Naive thymus-derived CD4-positive, alpha-beta T cell (primary cell): Measurements from ENCODE around the gene REXO5. TPM values are rescaled to one million over a fixed set of nuclear protein-coding genes. Genes with fewer than 3 reads are reported as not detected.

ENCODE experiments used
- ATAC-seq: fragments of 150-1000 bp; cut with Tn5 transposase; 2 replicates; pipeline ENCODE4 v1.10.0; 2021; ENCODE audit warnings: mild to moderate bottlenecking, moderate library complexity
- CTCF ChIA-PET: fragments of 350-600 bp; sonication (Branson Sonifier 250); formaldehyde crosslinking; loops from one replicate; lab custom pipeline; 2021; ENCODE audit warnings: antibody characterized with exemption; lab: Charles Lee
- POLR2A ChIA-PET: fragments of 350-600 bp; sonication (Branson Sonifier 250); formaldehyde crosslinking; loops from one replicate; lab custom pipeline; 2021; ENCODE audit warnings: antibody characterized with exemption, inconsistent platforms; lab: Charles Lee
- DNase-seq, 9 donors: peaks; one replicate each; pipeline versions ENCODE4 v3.0.0 to v3.0.0-alpha.2; 2020 to 2022; ENCODE audit warnings: mixed read lengths in 1 of 9
- H3K27ac ChIP-seq: one replicate; pipeline ENCODE4 v1.7.0; 2013; ENCODE audit warnings: mild to moderate bottlenecking, low read depth, low read length, moderate library complexity
- H3K27me3 ChIP-seq, 2 donors: one replicate each; pipeline ENCODE4 v1.7.0; 2013; ENCODE audit warnings: low read length in 2 of 2, mild to moderate bottlenecking in 2 of 2, moderate library complexity in 2 of 2; ENCODE audit not compliant: control insufficient read depth in 2 of 2, insufficient read depth in 2 of 2
- H3K36me3 ChIP-seq, 3 experiments: 1 replicate in 2 of 3; 2 replicates in 1 of 3; pipeline ENCODE4 v1.7.0; 2013; ENCODE audit warnings: low read length in 3 of 3, mild to moderate bottlenecking in 3 of 3, moderate library complexity in 1 of 3; ENCODE audit not compliant: insufficient read depth in 3 of 3, control insufficient read depth in 2 of 3
- H3K4me1 ChIP-seq, 2 donors: one replicate each; pipeline ENCODE4 v1.7.0; 2013; ENCODE audit warnings: low read length in 2 of 2, mild to moderate bottlenecking in 2 of 2, moderate library complexity in 1 of 2; ENCODE audit not compliant: control insufficient read depth in 2 of 2, insufficient read depth in 2 of 2
- H3K4me3 ChIP-seq: 2 replicates; pipeline ENCODE4 v1.7.0; 2013; ENCODE audit warnings: mild to moderate bottlenecking, low read length
- H3K9me3 ChIP-seq, 3 experiments: 1 replicate in 2 of 3; 2 replicates in 1 of 3; pipeline ENCODE4 v1.7.0; 2013; ENCODE audit warnings: low read length in 3 of 3; ENCODE audit not compliant: control insufficient read depth in 2 of 3
- H3K27ac Mint-ChIP-seq, 9 donors: one replicate each; pipeline ENCODE4 v1.8.0; 2020 to 2022; ENCODE audit warnings: mixed read lengths in 9 of 9, mild to moderate bottlenecking in 8 of 9, moderate library complexity in 5 of 9, inconsistent platforms in 2 of 9
- H3K27me3 Mint-ChIP-seq, 5 donors: one replicate each; pipeline ENCODE4 v1.8.0; 2021 to 2022; ENCODE audit warnings: mixed read lengths in 5 of 5, mild to moderate bottlenecking in 1 of 5
- H3K36me3 Mint-ChIP-seq, 5 donors: one replicate each; pipeline ENCODE4 v1.8.0; 2020 to 2022; ENCODE audit warnings: mixed read lengths in 5 of 5, mild to moderate bottlenecking in 3 of 5, inconsistent platforms in 1 of 5
- H3K4me1 Mint-ChIP-seq, 7 donors: one replicate each; pipeline ENCODE4 v1.8.0; 2020 to 2022; ENCODE audit warnings: mixed read lengths in 7 of 7, mild to moderate bottlenecking in 3 of 7, inconsistent platforms in 1 of 7
- H3K4me3 Mint-ChIP-seq, 10 donors: one replicate each; pipeline ENCODE4 v1.8.0; 2020 to 2022; ENCODE audit warnings: mild to moderate bottlenecking in 10 of 10, mixed read lengths in 10 of 10, moderate library complexity in 6 of 10, inconsistent platforms in 2 of 10
- H3K9me3 Mint-ChIP-seq, 11 donors: one replicate each; pipeline ENCODE4 v1.8.0; 2020 to 2022; ENCODE audit warnings: mixed read lengths in 11 of 11, mild to moderate bottlenecking in 4 of 11, inconsistent platforms in 1 of 11, moderate library complexity in 1 of 11
- intact Hi-C, 2 donors: fragments of 100-400 bp; cut with micrococcal nuclease; formaldehyde crosslinking; loops; one replicate each; pipeline ENCODE4 v1.15.1; 2023
- polyA plus RNA-seq, 2 donors: library from polyadenylated mRNA; unstranded; fragments of 300-500 nt; fragmentation: Illumina TruSeq; gene quantifications; one replicate each; pipeline ENCODE4 v1.2.3, GENCODE V29; 2021
- total RNA-seq, 6 experiments: library from RNA in 5 of 6; stranded (reverse) in 5 of 6; gene quantifications; 1 replicate in 5 of 6; 2 replicates in 1 of 6; pipeline ENCODE4 v1.2.3 and lab custom pipeline; 2021 to 2026

Gene REXO5
- total and polyA plus RNA-seq, 7 experiments from 2014 or later = 0.35 to 9.5 (median 1.6) TPM; not detected in 2

DNA sequence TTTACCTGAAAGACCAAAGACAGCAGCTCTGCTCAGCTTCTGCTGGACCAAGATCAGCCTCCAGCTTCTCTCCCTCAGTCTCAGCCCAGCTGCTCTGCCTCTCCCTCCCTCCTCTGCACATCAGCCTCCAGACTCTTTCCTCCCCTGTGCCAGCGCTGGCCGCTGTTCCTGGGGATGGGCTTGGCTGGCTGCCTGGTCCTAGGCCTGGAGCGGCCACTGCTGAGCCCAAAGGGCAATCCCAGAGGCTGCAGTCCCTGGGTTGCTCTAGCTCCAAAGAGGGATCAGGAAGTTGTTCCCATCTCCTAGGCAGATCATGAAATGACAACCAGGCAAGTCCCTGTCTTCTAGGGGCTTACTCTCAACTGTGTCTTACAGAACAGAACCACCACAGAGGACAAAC lies 62.6 kb downstream of the REXO5 start:
- Histone ChIP-seq H3K27ac (no peak overlapping the region), H3K4me3 (no peak overlapping the region), H3K4me1 (peaks cover 6 to 10% of the 10 kb centered on the region in 2 donors), H3K9me3 (no peaks in the 10 kb centered on the region), H3K27me3 (no peaks in the 10 kb centered on the region), H3K36me3 (no peaks in the 10 kb centered on the region)
- H3K4me1 Mint-ChIP-seq = peaks cover 20 to 81% (median 32%) of the 10 kb centered on the region in 7 donors
- ATAC-seq (no peak), DNase-seq (no peak)
- H3K27ac Mint-ChIP-seq = no peak overlapping the region
- intact Hi-C loops = no loop called here
- no peak overlapping the region for H3K4me3 Mint-ChIP-seq
- POLR2A ChIA-PET = no interaction called here
- CTCF ChIA-PET = no interaction called here
- no peaks in the 10 kb centered on the region for H3K27me3 Mint-ChIP-seq
- peaks cover 0 to 1% (median 0%) of the 10 kb centered on the region in 11 donors for H3K9me3 Mint-ChIP-seq
- H3K36me3 Mint-ChIP-seq = peaks cover 0 to 36% (median 7%) of the 10 kb centered on the region in 5 donors

DNA sequence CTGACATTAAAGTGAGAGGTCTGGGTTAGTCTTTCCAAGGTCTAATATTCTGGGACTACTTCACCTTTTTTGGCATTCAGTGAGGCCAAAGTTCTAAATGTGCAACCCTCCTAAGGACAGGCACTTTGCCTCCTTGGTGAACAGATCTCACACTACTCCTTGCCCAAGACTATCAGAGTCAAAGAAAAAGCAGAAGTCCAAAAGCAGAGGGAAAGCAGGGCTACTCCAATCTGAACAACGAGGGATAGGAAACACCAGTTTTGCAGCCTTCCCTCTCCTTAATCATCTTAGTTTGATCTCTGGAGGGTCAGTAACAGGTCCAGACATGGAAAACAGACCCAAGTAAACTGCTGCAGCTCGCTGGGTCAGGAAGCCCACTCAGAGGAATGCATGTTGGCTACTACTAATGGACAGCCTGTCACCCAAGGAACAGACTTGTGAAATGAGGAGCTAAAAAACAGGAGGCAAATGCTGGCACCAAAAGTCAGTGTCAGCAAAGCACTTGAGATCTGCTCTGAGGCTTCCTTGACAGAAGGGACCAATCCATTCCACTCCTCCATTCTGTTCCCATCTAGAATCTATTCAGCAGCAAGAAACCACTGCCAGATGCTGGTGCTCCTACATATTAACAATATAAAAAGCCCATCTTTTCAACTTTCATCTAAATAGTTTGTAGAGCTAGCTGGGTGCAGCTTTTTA lies 63.9 kb downstream of the REXO5 start:
- POLR2A ChIA-PET = no interaction called here
- intact Hi-C loops = no loop called here
- Histone ChIP-seq H3K4me1 (peaks cover 15 to 24% of the 10 kb centered on the region in 2 donors), H3K9me3 (no peaks in the 10 kb centered on the region), H3K36me3 (no peaks in the 10 kb centered on the region), H3K27me3 (no peaks in the 10 kb centered on the region), H3K27ac (no peak overlapping the region), H3K4me3 (no peak overlapping the region)
- Mint-ChIP-seq H3K4me3 (no peak overlapping the region), H3K36me3 (peaks cover 0 to 29% (median 7%) of the 10 kb centered on the region in 5 donors), H3K27ac (no peak overlapping the region), H3K4me1 (peaks cover 34 to 87% (median 46%) of the 10 kb centered on the region in 7 donors), H3K9me3 (peaks cover 0 to 1% (median 0%) of the 10 kb centered on the region in 11 donors), H3K27me3 (no peaks in the 10 kb centered on the region)
- DNase-seq (no peak), ATAC-seq (no peak)
- CTCF ChIA-PET = no interaction called here

DNA sequence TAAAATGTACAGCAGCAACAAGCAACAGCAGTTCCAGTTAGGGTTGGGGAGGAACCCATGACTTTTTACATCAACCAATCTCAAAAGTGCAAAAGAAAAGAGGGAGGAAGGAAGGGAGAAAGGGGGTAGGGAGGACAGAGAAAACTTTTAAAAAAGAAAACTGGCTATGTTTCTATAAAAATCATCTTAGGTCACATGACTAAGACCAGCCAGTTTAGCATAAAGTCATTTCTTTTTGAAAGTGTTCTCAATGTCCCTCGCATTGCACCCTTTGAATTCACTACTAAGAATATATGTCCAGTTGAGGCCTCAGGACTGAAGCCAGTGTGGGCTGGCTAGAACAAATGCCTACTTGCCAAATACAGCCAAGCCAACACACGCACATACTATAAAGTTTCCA lies 64.9 kb downstream of the REXO5 start:
- ChIA-PET POLR2A (no interaction called here), CTCF (no interaction called here)
- H3K4me3 Mint-ChIP-seq = no peak overlapping the region
- H3K27me3 Mint-ChIP-seq = no peaks in the 10 kb centered on the region
- Histone ChIP-seq H3K27ac (no peak overlapping the region), H3K27me3 (no peaks in the 10 kb centered on the region), H3K4me3 (no peak overlapping the region), H3K36me3 (no peaks in the 10 kb centered on the region), H3K9me3 (no peaks in the 10 kb centered on the region), H3K4me1 (peaks cover 18 to 27% of the 10 kb centered on the region in 2 donors)
- DNase-seq = no peak
- intact Hi-C loops = no loop called here
- peaks cover 38 to 85% (median 50%) of the 10 kb centered on the region in 7 donors for H3K4me1 Mint-ChIP-seq
- peaks cover 0 to 33% (median 7%) of the 10 kb centered on the region in 5 donors for H3K36me3 Mint-ChIP-seq
- peaks cover 0 to 1% (median 0%) of the 10 kb centered on the region in 11 donors for H3K9me3 Mint-ChIP-seq
- peak overlapping the region in 5 of 9 donors; percentile 34 to 92 (median 48) for H3K27ac Mint-ChIP-seq
- ATAC-seq = no peak

DNA sequence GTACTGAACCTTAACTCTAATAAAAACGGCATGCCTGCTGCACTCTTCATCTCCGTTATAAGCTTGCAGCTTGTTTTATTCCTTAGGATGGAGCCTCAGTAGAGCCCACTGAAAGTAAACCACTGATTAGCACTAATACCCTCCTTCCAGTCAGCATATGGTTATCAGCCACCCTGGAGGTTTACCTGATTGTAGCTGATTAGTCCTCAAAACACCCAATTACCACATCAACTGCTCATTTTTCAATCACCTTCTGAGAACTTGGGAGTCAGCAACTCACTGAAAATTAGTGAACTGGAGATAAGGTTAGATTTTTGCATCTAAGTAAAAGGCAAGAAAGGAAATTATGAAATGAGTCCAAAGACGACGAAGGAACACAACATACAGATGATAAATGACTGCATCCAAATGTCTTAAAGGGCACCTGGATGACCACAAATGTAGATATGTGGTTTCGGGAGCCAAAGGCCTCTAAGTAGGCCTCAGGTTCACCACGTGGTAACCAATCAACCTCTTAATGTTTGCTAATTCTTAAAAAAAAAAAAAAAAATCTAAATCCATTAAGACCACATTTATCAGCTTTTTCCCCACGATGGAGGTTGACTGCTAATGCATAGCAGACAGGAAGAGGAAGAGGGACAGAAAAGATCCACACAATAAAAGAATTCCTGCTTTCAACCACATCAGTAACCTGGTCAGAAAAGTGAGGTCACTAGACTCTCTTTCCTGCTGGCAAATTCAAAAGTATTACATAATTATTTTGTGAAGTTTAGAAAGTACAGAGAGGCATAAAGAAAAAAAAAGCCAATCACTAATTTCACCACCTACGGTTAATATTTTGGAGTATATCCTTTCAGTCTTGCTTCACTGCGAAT lies 65.9 kb downstream of the REXO5 start:
- DNase-seq (no peak), ATAC-seq (no peak)
- CTCF ChIA-PET = no interaction called here
- Mint-ChIP-seq H3K4me1 (peaks cover 32 to 84% (median 45%) of the 10 kb centered on the region in 7 donors), H3K9me3 (peaks cover 0 to 5% (median 0%) of the 10 kb centered on the region in 11 donors), H3K36me3 (peaks cover 0 to 32% (median 7%) of the 10 kb centered on the region in 5 donors), H3K4me3 (peak overlapping the region in 1 of 10 donors; percentile 29), H3K27me3 (no peaks in the 10 kb centered on the region), H3K27ac (peak overlapping the region in 8 of 9 donors; percentile 36 to 99 (median 64))
- intact Hi-C loops = no loop called here
- POLR2A ChIA-PET = interaction anchor here (0.7 kb wide), 1 partner anchor 1769 kb away, joined by 3 read pairs; no protein-coding TSS in a partner anchor
- Histone ChIP-seq H3K4me3 (no peak overlapping the region), H3K27ac (no peak overlapping the region), H3K9me3 (no peaks in the 10 kb centered on the region), H3K4me1 (peaks cover 18 to 27% of the 10 kb centered on the region in 2 donors), H3K27me3 (no peaks in the 10 kb centered on the region), H3K36me3 (no peaks in the 10 kb centered on the region)

DNA sequence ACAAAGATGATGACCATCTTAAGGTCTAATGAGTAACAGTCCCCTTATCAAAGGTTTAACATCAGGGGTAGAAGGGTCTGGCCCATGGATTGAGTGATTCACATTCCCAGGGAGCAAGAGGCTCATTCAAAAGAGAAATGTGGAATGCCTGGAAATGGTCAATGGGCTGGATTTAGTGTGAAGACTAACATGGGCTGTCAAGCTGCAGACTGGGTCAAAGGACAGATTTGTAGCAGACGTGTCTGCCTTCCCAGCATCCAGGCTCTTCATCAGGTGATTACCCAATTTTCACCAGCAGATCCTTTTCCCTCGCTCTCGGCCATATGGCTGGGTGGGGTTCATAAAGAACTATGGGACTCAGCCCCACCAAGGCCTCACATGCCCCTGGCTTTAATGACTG lies 67.0 kb downstream of the REXO5 start:
- H3K9me3 ChIP-seq = no peaks in the 10 kb centered on the region
- H3K36me3 Mint-ChIP-seq = peaks cover 0 to 31% (median 6%) of the 10 kb centered on the region in 5 donors
- H3K4me1 ChIP-seq = peaks cover 18 to 27% of the 10 kb centered on the region in 2 donors
- DNase-seq (no peak), ATAC-seq (no peak)
- H3K4me1 Mint-ChIP-seq = peaks cover 30 to 81% (median 44%) of the 10 kb centered on the region in 7 donors
- H3K9me3 Mint-ChIP-seq = peaks cover 0 to 5% (median 0%) of the 10 kb centered on the region in 11 donors
- ChIA-PET POLR2A (interaction anchor here (0.7 to 1.9 kb wide), 4 partner anchors 20 to 1768 kb away, joined by 3 to 12 read pairs (median 3); partner anchors contain the start of genes DCUN1D3 and LYRM1), CTCF (interaction anchor here (1.1 to 2.7 kb wide), 3 partner anchors 8 to 28 kb away, joined by 4 to 18 read pairs (median 5); no protein-coding TSS in a partner anchor)
- intact Hi-C loops = no loop called here
- H3K27me3 ChIP-seq = no peaks in the 10 kb centered on the region
- H3K27me3 Mint-ChIP-seq = no peaks in the 10 kb centered on the region
- peak overlapping the region; percentile 37 to 99 (median 92) for H3K27ac Mint-ChIP-seq
- peak overlapping the region; percentile 62 for H3K27ac ChIP-seq
- H3K36me3 ChIP-seq = peaks cover 0 to 1% (median 0%) of the 10 kb centered on the region in 3 experiments
- peak overlapping the region in 9 of 10 donors; percentile 50 to 85 (median 81) for H3K4me3 Mint-ChIP-seq
- no peak overlapping the region for H3K4me3 ChIP-seq

DNA sequence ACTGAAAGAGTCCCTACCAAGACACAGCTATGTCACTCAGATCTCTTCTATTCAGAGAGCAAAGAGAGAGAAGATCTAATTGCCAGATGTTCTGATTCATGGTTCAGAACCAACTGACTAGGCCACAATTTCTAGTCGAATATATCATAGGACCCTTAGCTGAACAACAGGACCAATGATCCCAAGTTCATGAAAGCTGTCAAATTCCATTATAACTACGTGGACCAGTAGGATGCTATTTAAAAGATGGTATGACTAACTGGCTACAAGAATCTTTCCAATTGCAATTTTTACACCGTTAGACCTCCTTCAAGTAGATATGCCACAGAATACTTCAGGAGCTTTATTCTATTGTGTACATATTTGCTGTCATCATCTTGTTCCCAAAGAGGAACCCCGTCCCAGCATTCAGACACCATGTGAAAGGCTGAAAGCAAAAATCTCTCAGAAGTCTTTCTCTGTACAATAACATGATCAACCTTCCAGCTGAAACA lies 67.8 kb downstream of the REXO5 start:
- H3K9me3 ChIP-seq = no peaks in the 10 kb centered on the region
- peak overlapping the region; percentile 62 for H3K27ac ChIP-seq
- no peaks in the 10 kb centered on the region for H3K27me3 ChIP-seq
- peaks cover 0 to 5% (median 0%) of the 10 kb centered on the region in 3 experiments for H3K36me3 ChIP-seq
- H3K9me3 Mint-ChIP-seq = peaks cover 0 to 5% (median 0%) of the 10 kb centered on the region in 11 donors
- H3K36me3 Mint-ChIP-seq = peaks cover 0 to 30% (median 3%) of the 10 kb centered on the region in 5 donors
- no peak for DNase-seq
- CTCF ChIA-PET = interaction anchor here (0.8 to 2.7 kb wide), 7 partner anchors 9 to 29 kb away, joined by 3 to 18 read pairs (median 4); partner anchors contain the start of gene LYRM1
- POLR2A ChIA-PET = interaction anchor here (1.0 to 1.9 kb wide), 4 partner anchors 16 to 29 kb away, joined by 3 to 12 read pairs (median 4); partner anchors contain the start of genes DCUN1D3 and LYRM1
- no peaks in the 10 kb centered on the region for H3K27me3 Mint-ChIP-seq
- H3K4me1 ChIP-seq = peaks cover 18 to 27% of the 10 kb centered on the region in 2 donors
- H3K4me3 ChIP-seq = peak overlapping the region; percentile 35
- intact Hi-C loops = loop anchor here (1.0 to 2.0 kb wide), 4 partner anchors 23 to 67 kb away; partner anchors contain the start of genes DCUN1D3 (in 2 of the 2), LYRM1 (in 2 of the 2), ERI2 (in 1 of the 2) and REXO5 (in 1 of the 2)
- peak overlapping the region; percentile 37 to 99 (median 92) for H3K27ac Mint-ChIP-seq
- H3K4me1 Mint-ChIP-seq = peaks cover 30 to 84% (median 40%) of the 10 kb centered on the region in 7 donors
- no peak for ATAC-seq
- H3K4me3 Mint-ChIP-seq = peak overlapping the region in 9 of 10 donors; percentile 67 to 85 (median 81)
